HL-60 (cell line): ENCODE data around the gene FOXP4.

Source experiments
- CTCF ChIP-seq: IDR thresholded peaks from one replicate; pipeline ENCODE4 v1.5.1; 2011; ENCODE audit warnings: low read length, control low read depth, inconsistent platforms; ENCODE audit not compliant: insufficient read depth
- GABPA ChIP-seq: IDR thresholded peaks from 2 replicates; pipeline ENCODE4 v1.6.1; 2012; ENCODE audit warnings: low read depth
- POLR2AphosphoS5 ChIP-seq: IDR thresholded peaks from 2 replicates; pipeline ENCODE4 v1.6.1; 2012; ENCODE audit warnings: low read depth

- TF ChIP-seq CTCF (no peak), GABPA (no peak), POLR2AphosphoS5 (no peak)
Measured at GRCh38 chr6:41599852-41600445, 53.8 kb downstream of the FOXP4 start.
